KMS-11 (cell line): ENCODE data around the gene HOXB6.

Experiments
- H2AFZ ChIP-seq: fragments of 200-600 bp; sonication (generic); 2 replicates; pipeline ENCODE4 v1.6.1; 2016; ENCODE audit warnings: antibody characterized with exemption, mixed run types, low read depth
- H3K27ac ChIP-seq: fragments of 200-600 bp; sonication (generic); 2 replicates; pipeline ENCODE4 v1.6.1; 2016; ENCODE audit warnings: mild to moderate bottlenecking, mixed run types
- H3K27me3 ChIP-seq: fragments of 200-600 bp; sonication (generic); 2 replicates; pipeline ENCODE4 v1.6.1; 2017; ENCODE audit warnings: mild to moderate bottlenecking, low read depth, mixed run types, moderate library complexity; ENCODE audit not compliant: insufficient read depth
- H3K36me3 ChIP-seq: fragments of 200-600 bp; sonication (generic); 2 replicates; pipeline ENCODE4 v1.6.1; 2017; ENCODE audit warnings: mild to moderate bottlenecking, mixed run types; ENCODE audit not compliant: insufficient read depth
- H3K4me1 ChIP-seq: fragments of 200-600 bp; sonication (generic); 2 replicates; pipeline ENCODE4 v1.6.1; 2016; ENCODE audit warnings: mild to moderate bottlenecking, low read depth, mixed run types; ENCODE audit not compliant: poor library complexity, severe bottlenecking
- H3K4me2 ChIP-seq: fragments of 200-600 bp; sonication (generic); 2 replicates; pipeline ENCODE4 v1.7.0; 2016; ENCODE audit warnings: mild to moderate bottlenecking, mixed run types
- H3K4me3 ChIP-seq: fragments of 200-600 bp; sonication (generic); IDR thresholded peaks from 2 replicates; pipeline ENCODE4 v1.6.1; 2017; ENCODE audit warnings: low read depth, low read length, mixed read lengths; ENCODE audit not compliant: insufficient read depth
- H3K79me2 ChIP-seq: fragments of 200-600 bp; sonication (generic); 2 replicates; pipeline ENCODE4 v1.6.1; 2016; ENCODE audit warnings: low read depth, mixed run types; ENCODE audit not compliant: insufficient read depth
- H3K9ac ChIP-seq: fragments of 200-600 bp; sonication (generic); 2 replicates; pipeline ENCODE4 v1.6.1; 2016; ENCODE audit warnings: mild to moderate bottlenecking, mixed run types
- H4K20me1 ChIP-seq: fragments of 200-600 bp; sonication (generic); 2 replicates; pipeline ENCODE4 v1.6.1; 2016; ENCODE audit warnings: mild to moderate bottlenecking, mixed run types; ENCODE audit not compliant: insufficient read depth
- TF ChIP-seq, protein P1 (sequence below): fragments of 200-600 bp; sonication (generic); conservative IDR thresholded peaks from 2 replicates; pipeline ENCODE4 v1.6.1; 2017; ENCODE audit warnings: low read depth, mild to moderate bottlenecking, antibody characterized with exemption, low read length, moderate library complexity, mixed read lengths

HOXB6 gene

DNA sequence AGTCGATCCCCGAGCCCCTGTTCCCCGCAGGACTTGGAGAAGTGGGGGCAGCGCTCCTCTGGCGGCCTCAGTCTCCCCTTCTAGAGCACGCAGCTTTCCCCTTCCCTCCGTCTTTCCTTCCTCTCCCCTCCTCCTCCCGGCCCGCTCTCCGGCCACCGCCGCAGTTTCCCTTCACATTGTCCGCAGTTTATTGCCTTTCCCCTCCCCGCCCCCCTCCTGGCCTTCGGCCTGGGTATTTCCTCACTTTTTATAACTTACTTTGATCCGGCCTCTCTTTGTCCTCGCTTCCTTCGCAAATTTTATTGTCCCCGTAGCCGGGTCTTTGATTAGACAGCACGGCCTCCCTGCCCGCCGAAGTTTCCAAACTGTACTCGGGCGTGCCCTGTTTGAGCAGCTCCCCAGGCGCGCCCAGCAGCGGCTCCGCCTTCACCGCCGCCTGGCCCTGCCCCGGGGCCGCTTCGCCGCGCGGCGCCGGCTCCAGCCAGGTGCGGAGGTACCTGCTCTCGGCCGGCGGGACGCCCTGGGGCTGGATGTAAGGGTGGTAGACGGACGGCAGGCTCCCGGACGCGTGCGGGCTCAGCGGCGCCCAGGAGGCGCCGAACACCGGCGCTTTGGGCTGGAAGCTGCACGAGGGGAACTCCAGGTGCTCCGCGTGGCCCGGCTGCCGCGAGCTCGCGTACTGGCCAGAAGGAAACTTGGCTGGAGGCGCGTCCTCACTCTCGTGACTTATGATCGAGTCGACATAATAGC, 20.9 kb upstream of the HOXB6 start:
- Histone ChIP-seq H3K36me3 (no peaks in the 10 kb centered on the region), H3K27me3 (peaks cover 52% of the 10 kb centered on the region), H4K20me1 (no peaks in the 10 kb centered on the region), H3K4me3 (no peak overlapping the region), H3K9ac (peak overlapping the region; percentile 78), H3K4me2 (peak overlapping the region; percentile 89), H3K4me1 (peaks cover 1% of the 10 kb centered on the region), H2AFZ (peak overlapping the region; percentile 94), H3K79me2 (no peaks in the 10 kb centered on the region), H3K27ac (peak overlapping the region; percentile 53)
- TF ChIP-seq, protein P1, sequence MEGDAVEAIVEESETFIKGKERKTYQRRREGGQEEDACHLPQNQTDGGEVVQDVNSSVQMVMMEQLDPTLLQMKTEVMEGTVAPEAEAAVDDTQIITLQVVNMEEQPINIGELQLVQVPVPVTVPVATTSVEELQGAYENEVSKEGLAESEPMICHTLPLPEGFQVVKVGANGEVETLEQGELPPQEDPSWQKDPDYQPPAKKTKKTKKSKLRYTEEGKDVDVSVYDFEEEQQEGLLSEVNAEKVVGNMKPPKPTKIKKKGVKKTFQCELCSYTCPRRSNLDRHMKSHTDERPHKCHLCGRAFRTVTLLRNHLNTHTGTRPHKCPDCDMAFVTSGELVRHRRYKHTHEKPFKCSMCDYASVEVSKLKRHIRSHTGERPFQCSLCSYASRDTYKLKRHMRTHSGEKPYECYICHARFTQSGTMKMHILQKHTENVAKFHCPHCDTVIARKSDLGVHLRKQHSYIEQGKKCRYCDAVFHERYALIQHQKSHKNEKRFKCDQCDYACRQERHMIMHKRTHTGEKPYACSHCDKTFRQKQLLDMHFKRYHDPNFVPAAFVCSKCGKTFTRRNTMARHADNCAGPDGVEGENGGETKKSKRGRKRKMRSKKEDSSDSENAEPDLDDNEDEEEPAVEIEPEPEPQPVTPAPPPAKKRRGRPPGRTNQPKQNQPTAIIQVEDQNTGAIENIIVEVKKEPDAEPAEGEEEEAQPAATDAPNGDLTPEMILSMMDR, result no peak

DNA sequence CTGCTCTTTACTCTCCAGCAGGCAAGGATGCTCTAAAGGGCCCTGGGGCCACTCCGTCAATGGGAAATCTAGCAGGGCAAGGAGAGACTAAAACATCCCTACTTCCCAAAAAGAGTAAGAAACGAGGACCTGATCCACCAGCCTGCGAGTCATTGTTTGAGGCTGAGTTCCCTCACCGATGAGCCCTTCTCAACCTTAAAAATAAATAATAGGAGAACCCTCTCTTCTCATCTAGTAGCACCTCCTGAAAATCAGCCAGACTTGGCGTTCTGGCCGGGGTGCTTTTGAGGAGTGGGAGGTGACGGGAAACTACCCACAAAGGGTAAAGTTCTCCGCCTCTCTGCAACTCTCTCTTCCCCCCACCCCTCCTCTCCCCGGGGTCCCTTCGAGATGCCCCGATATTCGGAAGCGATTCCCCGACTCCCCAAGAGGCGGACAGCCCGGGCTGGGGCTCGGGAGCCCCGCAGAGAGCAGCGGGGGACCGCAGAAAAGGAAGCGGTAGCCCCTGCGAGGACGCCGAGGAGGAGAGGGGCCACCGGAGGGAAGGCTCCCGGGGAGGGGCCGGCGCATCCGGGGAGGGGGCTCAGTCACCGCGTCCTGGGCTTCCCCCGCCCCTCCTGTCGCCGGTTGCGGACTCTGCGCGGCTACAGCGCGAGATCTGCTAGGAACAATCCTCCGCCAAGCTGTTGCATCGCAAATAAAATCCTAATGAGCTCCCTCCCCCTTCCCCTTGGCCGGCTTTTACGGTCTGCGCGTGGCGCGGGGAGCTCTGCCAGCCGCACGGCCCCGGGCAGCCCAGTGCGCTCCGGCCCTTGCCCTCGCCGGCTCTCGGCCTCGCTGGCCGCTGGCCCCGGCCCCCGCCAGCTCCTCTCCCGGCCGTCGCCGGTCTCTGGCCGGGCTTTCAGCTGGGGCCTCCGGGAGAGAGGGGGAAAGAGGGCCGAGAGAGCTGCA, 20.0 kb upstream of the HOXB6 start:
- no peak overlapping the region for H3K27ac ChIP-seq
- H3K79me2 ChIP-seq, result no peaks in the 10 kb centered on the region
- H3K4me2 ChIP-seq, result peak overlapping the region; percentile 89; the same call in 1 of the 2 replicates
- H3K27me3 ChIP-seq, result peaks cover 61% of the 10 kb centered on the region
- H3K4me3 ChIP-seq, result no peak overlapping the region
- TF ChIP-seq, protein P1, result no peak
- H3K36me3 ChIP-seq, result no peaks in the 10 kb centered on the region
- H3K4me1 ChIP-seq, result no peaks in the 10 kb centered on the region
- H2AFZ ChIP-seq, result peak overlapping the region; percentile 94
- H4K20me1 ChIP-seq, result no peaks in the 10 kb centered on the region
- peak overlapping the region; percentile 78; the same call in 1 of the 2 replicates for H3K9ac ChIP-seq

DNA sequence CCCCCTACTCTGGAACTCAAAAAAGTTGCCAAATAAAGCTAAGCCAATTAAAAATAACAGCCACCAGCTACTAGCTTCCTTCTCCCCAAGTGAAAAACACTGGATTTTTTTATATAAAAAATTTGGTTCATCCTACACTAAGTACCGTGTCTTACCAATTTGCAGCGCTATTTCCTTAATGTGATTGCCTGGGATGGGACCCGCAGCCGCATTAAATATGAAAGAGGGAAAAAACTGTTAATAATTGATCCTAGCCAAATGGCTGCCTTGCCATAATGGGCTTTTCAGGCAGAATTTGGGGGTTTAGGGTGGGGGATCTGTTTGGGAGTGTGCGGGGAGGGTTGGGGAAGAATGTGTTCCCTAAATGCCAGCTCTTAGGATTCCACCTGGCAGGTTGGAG, 19.3 kb upstream of the HOXB6 start:
- Histone ChIP-seq H3K36me3 (no peaks in the 10 kb centered on the region), H3K4me2 (no peak overlapping the region), H3K9ac (no peak overlapping the region), H3K27me3 (peaks cover 67% of the 10 kb centered on the region), H3K4me3 (no peak overlapping the region), H3K79me2 (no peaks in the 10 kb centered on the region), H3K4me1 (peaks cover 3% of the 10 kb centered on the region), H2AFZ (no peak overlapping the region), H3K27ac (no peak overlapping the region), H4K20me1 (no peaks in the 10 kb centered on the region)
- TF ChIP-seq, protein P1, result no peak

DNA sequence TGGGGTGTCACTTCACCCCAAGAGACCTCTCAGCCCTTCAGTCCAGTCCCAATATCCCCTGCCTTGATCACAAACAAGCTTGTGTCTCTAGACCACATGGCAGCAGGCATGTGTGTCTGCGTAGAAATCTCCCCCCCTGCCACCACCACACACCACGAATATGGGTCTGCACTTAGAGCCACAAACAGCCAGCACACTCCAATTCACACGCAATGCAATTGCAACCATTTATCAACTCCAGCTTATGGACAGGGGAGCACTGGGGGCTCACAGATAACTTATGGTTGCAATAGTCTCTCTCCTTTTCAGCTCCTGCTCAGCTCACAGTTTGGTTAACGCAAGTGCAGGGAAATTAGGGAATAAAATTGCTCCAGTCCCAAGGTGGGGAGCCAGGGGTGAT, 18.8 kb upstream of the HOXB6 start:
- H3K36me3 ChIP-seq, result no peaks in the 10 kb centered on the region
- H3K4me1 ChIP-seq, result peaks cover 8% of the 10 kb centered on the region
- no peak overlapping the region for H3K4me3 ChIP-seq
- H3K79me2 ChIP-seq, result no peaks in the 10 kb centered on the region
- TF ChIP-seq, protein P1, result no peak
- no peak overlapping the region for H3K4me2 ChIP-seq
- no peak overlapping the region for H2AFZ ChIP-seq
- H3K27me3 ChIP-seq, result peaks cover 70% of the 10 kb centered on the region
- no peak overlapping the region for H3K9ac ChIP-seq
- no peak overlapping the region for H3K27ac ChIP-seq
- no peaks in the 10 kb centered on the region for H4K20me1 ChIP-seq
